GM21526 (cell line): ENCODE measurements around the gene HECTD4.
"Not testable (repeated sequence)": the region's sequence is repeated elsewhere in the genome, so short reads cannot be mapped to it uniquely, and the experiment has no call there.

Experiments
- ATAC-seq: cut with Tn5 transposase; IDR thresholded peaks from one replicate; pipeline ENCODE4 v1.9.1; 2021; ENCODE audit warnings: moderate library complexity; ENCODE audit not compliant: unreplicated experiment, low FRiP score

HECTD4 gene

GRCh38 chr12:112126911-112127310, 255.3 kb downstream of the HECTD4 start:
- no peak for ATAC-seq

GRCh38 chr12:112126000-112126438, 256.2 kb downstream of the HECTD4 start:
- ATAC-seq, result no peak

- ATAC-seq, result peak; percentile 90
Measured at GRCh38 chr12:112125250-112125999, 256.8 kb downstream of the HECTD4 start, which contains the start of gene TRAFD1. TSS of gene TRAFD1 (plus strand) at chr12:112125560. CDS start at chr12:112130523, 4,963 bp downstream.

DNA sequence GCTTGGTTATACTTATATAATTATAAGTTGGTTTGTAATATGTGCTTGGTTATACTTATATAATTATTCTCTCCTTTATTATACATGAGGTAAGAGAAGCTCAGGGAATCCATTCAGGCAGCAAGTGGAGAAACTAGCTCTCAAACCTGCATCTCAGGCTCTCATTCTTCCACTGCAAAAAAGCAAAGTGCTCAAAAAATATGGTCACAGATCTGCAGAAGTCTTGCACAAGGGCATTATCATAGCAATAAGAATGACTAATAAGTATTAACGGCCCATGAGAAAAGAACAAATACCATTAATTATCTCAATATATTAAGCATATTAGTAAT, 257.3 kb downstream of the HECTD4 start:
- no peak for ATAC-seq

DNA sequence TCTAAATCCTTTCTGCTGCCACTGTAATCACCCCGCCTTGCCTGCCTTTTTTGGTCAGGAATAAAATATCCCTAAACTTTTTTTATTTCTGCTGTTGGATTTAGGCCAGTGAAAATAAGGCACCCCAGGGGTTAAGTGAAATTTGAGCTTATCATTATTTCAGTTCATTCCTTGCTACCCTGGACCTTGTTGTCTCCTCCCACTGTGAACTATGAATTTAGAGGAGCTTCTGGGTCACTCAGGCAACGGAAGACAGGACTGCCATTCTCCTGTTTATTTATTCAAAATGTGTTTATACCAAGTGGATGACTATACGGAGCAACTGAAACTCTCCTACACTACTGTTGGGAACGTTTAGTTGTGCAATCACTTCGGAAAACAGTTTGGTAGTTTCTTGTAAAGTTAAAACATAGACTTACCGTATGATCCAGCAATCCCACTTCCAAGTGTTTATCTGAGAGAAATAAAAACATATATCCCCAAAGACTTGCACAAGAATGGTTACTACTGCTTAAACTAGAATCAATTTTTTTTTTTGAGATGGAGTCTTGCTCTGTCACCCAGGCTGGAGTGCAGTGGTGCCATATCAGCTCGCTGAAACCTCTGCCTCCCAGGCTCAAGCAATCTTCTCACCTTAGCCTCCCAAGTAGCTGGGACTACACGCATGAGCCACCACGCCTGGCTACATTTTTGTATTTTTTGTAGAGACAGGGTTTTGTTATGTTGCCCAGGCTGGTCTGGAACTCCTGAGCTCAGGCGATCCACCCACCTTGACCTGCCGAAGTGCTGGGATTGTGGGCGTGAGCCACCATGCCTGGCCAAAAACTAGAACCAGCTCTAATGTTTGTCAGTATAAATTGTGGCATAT, 259.2 kb downstream of the HECTD4 start:
- no peak for ATAC-seq

- no peak for ATAC-seq
Measured at GRCh38 chr12:112121780-112122565, 260.3 kb downstream of the HECTD4 start.

- no peak for ATAC-seq
Measured at GRCh38 chr12:112117685-112118084, 264.5 kb downstream of the HECTD4 start.

DNA sequence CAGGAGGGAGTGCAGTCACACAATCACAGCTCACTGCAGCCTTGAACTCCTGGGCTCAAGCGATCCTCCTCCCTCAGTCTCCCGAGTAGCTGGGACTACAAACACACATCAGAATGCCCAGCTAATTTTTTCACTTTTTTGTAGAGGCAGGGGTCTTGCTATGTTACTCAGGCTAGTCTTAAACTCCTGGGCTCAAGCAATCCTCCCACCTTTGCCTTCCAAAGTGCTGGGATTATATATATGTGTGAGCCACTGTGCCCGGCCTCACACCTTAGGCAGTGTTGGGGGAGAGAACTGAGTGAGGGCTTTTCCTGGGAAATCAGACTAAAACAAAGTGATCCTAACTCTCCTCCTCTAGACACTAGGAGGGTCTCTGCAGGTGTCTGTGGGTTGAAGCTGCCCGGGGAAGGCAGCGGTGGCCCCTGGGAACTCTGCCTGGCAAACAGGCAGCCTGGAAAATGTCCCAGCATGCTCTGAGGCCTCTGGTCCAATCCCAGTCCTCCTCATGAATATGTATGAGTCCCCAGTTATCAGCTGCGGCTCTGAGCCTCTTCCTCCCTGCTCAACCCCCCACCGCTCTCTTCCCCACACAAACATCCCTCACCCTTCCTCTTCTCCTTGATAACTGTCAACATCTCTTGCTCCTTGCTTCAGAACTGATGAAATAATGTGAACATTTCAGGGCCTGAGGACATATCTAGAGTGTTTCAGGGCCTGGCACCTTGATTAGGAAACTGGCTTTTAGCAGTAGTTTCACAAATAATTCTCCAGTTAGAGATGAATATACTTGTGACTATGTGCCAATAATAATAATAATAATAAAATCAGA, 265.8 kb downstream of the HECTD4 start:
- no peak for ATAC-seq

GRCh38 chr12:112115259-112116045, 266.8 kb downstream of the HECTD4 start:
- ATAC-seq, result no peak

DNA sequence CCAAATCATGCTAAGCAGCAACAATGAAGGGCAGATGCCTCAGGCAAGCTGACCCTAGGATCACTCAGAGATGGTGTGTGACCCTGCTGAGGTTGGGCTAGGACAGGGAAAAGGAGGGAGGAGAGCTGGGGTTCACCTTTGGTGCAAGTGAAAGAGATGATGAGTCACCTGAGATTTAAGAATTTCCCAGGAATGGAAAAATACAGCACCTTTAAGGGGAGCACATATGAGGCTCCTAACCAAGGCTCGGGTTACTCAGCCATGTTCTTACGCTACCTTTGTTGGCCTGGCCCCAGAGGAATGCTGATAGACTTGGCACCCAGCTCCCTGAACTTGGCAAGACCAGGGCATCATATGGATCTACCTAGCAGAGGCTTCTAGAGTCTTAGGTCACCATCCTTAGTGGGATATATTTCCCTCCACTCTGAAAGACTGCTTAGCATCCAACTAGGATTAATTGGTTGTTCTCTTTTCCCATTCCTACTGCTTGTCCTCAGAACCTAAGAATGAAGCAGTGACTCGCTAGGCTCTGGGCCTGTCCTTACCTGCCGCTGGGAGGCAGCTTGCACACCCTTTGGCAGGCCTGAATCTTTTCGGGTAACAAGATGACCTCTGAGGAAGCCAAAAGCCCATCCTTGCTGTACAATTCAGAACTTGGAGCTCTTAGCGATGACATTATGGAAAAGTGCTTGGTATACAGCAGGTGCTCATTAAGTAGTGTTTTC, 269.7 kb downstream of the HECTD4 start:
- ATAC-seq, result no peak

- ATAC-seq, result no peak
Measured at GRCh38 chr12:112111931-112112330, 270.3 kb downstream of the HECTD4 start.

DNA sequence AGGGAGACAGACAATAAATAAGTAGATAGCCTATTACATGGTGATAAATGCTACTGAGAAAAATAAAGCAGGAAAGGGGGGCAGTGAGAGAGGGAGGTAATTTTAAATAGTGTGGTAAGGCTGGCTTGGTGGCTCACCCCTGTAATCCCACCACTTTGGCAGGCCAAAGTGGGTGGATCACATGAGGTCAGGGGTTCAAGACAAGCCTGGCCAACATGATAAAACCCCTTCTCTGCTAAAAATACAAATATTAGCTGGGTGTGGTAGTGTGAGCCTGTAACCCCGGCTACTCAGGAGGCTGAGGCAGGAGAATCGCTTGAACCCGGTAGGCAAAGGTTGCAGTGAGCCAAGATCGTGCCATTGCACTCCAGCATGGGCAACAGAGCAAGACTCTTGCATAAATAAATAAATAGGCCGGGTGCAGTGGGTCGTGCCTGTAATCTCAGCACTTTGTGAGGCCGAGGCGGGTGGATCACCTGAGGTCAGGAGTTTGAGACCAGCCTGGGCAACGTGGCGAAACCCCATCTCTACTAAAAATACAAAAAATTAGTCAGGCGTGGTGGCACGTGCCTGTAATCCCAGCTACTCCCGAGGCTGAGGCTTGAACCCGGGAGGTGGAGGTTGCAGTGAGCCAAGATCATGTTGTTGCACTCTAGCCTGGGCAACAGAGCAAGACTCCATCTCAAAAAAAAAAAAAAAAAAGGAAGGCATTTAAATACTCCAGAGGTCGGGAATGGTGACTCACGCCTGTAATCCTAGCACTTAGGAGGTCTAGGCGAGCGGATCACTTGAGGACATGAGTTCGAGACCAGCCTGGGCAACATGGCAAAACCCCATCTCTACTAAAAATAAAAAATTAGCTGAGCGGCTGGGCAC, 271.2 kb downstream of the HECTD4 start:
- ATAC-seq, result not testable (repeated sequence)
